Ishikawa (cell line): ENCODE data around the gene MACROD2.

ENCODE experiments used
- CEBPB ChIP-seq: IDR thresholded peaks from 2 replicates; pipeline ENCODE4 v1.6.1; 2012
- CREB1 ChIP-seq: IDR thresholded peaks from 2 replicates; pipeline ENCODE4 v1.6.1; 2012; ENCODE audit warnings: low read depth
- EGR1 ChIP-seq: IDR thresholded peaks from 2 replicates; pipeline ENCODE4 v1.6.1; 2012
- EP300 ChIP-seq: IDR thresholded peaks from 2 replicates; pipeline ENCODE4 v1.6.1; 2012; ENCODE audit warnings: borderline replicate concordance
- FOXM1 ChIP-seq: IDR thresholded peaks from 2 replicates; pipeline ENCODE4 v1.6.1; 2012; ENCODE audit warnings: low read depth, borderline replicate concordance
- NFIC ChIP-seq: IDR thresholded peaks from 2 replicates; pipeline ENCODE4 v1.6.1; 2012
- RAD21 ChIP-seq: IDR thresholded peaks from 2 replicates; pipeline ENCODE4 v1.6.1; 2012; ENCODE audit warnings: low read depth
- REST ChIP-seq: IDR thresholded peaks from 2 replicates; pipeline ENCODE4 v1.6.1; 2012; ENCODE audit warnings: low read depth, mild to moderate bottlenecking
- TAF1 ChIP-seq: IDR thresholded peaks from 2 replicates; pipeline ENCODE4 v1.6.1; 2012; ENCODE audit warnings: low read depth, mild to moderate bottlenecking
- TCF12 ChIP-seq: IDR thresholded peaks from 2 replicates; pipeline ENCODE4 v1.6.1; 2012; ENCODE audit warnings: low read depth
- TEAD4 ChIP-seq: IDR thresholded peaks from 2 replicates; pipeline ENCODE4 v1.6.1; 2012
- YY1 ChIP-seq: IDR thresholded peaks from 2 replicates; pipeline ENCODE4 v1.6.1; 2012; ENCODE audit warnings: low read depth
- ZBTB7A ChIP-seq: IDR thresholded peaks from 2 replicates; pipeline ENCODE4 v1.6.1; 2012; ENCODE audit warnings: low read depth
- TF ChIP-seq, protein P1 (sequence below): IDR thresholded peaks from 2 replicates; pipeline ENCODE4 v1.6.1; 2012
- TF ChIP-seq, protein P2 (sequence below): IDR thresholded peaks from 2 replicates; pipeline ENCODE4 v1.6.1; 2012

MACROD2 gene

GRCh38 chr20:15511551-15511950 lies 1516.2 kb downstream of the MACROD2 start:
- TF ChIP-seq NFIC (no peak), CREB1 (no peak), CEBPB (no peak), REST (no peak), EGR1 (no peak), YY1 (no peak), RAD21 (no peak), TAF1 (no peak), FOXM1 (no peak), EP300 (no peak), TEAD4 (no peak), TCF12 (no peak), ZBTB7A (no peak)
- TF ChIP-seq, protein P1, sequence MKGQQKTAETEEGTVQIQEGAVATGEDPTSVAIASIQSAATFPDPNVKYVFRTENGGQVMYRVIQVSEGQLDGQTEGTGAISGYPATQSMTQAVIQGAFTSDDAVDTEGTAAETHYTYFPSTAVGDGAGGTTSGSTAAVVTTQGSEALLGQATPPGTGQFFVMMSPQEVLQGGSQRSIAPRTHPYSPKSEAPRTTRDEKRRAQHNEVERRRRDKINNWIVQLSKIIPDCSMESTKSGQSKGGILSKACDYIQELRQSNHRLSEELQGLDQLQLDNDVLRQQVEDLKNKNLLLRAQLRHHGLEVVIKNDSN, result no peak
- TF ChIP-seq, protein P2, sequence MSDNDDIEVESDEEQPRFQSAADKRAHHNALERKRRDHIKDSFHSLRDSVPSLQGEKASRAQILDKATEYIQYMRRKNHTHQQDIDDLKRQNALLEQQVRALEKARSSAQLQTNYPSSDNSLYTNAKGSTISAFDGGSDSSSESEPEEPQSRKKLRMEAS, result no peak

DNA sequence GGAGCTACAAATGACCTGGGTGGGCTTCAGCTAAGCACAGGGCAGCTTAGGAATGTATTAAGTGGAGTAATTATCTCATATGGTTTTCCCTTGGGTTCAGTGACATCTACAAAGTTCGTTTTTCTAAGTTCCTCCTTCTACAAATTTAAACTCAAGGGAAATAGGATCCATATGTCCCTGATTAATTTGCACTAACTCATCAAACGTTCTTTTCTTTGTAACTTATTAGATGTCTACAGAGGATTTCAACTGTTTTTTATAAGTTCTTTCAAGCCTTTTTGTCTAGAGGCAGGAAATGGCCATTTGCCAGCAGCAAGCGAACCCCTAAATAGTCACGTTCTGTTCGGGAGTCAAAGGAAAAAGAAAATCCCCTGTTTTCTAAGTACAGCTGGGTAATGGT lies 1517.6 kb downstream of the MACROD2 start:
- TF ChIP-seq, protein P1, result no peak

DNA sequence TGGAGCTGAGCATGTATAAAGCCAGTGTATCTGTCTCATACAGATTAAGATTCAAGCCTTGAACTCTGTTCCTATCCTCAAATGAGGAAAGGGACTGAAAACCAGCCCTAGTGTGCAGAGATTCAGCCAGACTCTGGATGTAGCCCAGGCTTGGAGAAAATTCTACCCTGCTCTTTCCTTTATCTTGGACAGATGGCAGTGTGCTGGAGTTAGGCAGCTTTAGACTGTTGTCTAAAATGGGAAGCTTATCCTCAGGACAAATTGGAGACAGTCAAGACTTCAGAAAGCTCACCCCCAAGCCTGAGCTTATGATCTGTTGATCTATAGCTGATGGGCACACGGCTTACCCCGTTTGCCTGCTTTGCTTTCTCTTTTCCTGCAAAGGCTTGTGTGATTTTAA lies 1520.4 kb downstream of the MACROD2 start:
- no peak for TF ChIP-seq EGR1
- TF ChIP-seq, protein P2, result no peak
- TF ChIP-seq NFIC, result no peak
- TF ChIP-seq CEBPB, result no peak
- no peak for TF ChIP-seq TEAD4
- TF ChIP-seq TCF12, result no peak
- no peak for TF ChIP-seq ZBTB7A
- TF ChIP-seq CREB1, result no peak
- TF ChIP-seq, protein P1, result no peak
- no peak for TF ChIP-seq YY1
- no peak for TF ChIP-seq FOXM1
- TF ChIP-seq TAF1, result no peak
- no peak for TF ChIP-seq EP300
- no peak for TF ChIP-seq RAD21

- TF ChIP-seq RAD21 (no peak), TAF1 (no peak), CREB1 (no peak), CEBPB (no peak), ZBTB7A (no peak), TEAD4 (no peak), EGR1 (no peak), YY1 (no peak), TCF12 (no peak), FOXM1 (no peak), EP300 (no peak), REST (no peak), NFIC (no peak)
- TF ChIP-seq, protein P2, result no peak
- TF ChIP-seq, protein P1, result no peak
Observed at GRCh38 chr20:15520930-15521524, 1525.7 kb downstream of the MACROD2 start.

DNA sequence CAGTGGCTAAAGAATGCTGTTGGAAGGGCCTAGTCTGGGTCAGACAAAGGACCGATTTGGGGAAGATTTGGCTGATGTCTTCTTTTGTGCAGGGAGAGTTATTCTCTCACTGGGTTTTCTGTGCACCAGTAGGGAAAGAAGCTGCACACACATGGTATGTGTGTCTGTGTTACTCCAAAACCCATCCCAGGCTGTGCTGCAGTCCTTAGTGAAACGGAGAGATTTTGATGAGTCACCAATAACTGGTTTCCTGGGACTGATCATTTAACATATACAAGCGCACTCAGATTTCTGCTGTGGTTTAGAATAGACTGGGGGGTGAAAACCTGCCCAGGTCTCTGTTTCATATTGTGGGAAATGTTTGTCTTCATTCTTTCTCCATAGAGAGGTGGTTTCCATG lies 1528.1 kb downstream of the MACROD2 start:
- no peak for TF ChIP-seq FOXM1
